DMS114 treated with DMSO at 0.1 percent for 48 hours (cell line): ENCODE data around the gene MPZL1.

Experiments
- DNase-seq: peaks from one replicate; lab custom pipeline; 2025; ENCODE audit not compliant: unreplicated experiment; lab: John Stamatoyannopoulos, UW

MPZL1 gene

GRCh38 chr1:167721617-167722151 is at the start of gene MPZL1:
Gene MPZL1 (plus strand): TSS chr1:167721982. CDS start chr1:167722152, 170 bp downstream.
- DNase-seq: peak; percentile 72

- DNase-seq: no peak
Observed at GRCh38 chr1:167672831-167673230, 49.0 kb upstream of the MPZL1 start.

- no peak for DNase-seq
Observed at GRCh38 chr1:167673265-167673664, 48.5 kb upstream of the MPZL1 start.

GRCh38 chr1:167674156-167674555 is 47.6 kb upstream of the MPZL1 start:
- no peak for DNase-seq

- no peak for DNase-seq
Observed at GRCh38 chr1:167675440-167675839, 46.3 kb upstream of the MPZL1 start.

GRCh38 chr1:167676205-167676915 is 45.4 kb upstream of the MPZL1 start:
- no peak for DNase-seq

GRCh38 chr1:167676916-167677848 is 44.6 kb upstream of the MPZL1 start:
- no peak for DNase-seq

GRCh38 chr1:167678422-167678821 is 43.4 kb upstream of the MPZL1 start:
- no peak for DNase-seq

- DNase-seq: no peak
Observed at GRCh38 chr1:167678838-167679237, 42.9 kb upstream of the MPZL1 start.

GRCh38 chr1:167679714-167680113 is 42.1 kb upstream of the MPZL1 start:
- no peak for DNase-seq

GRCh38 chr1:167681024-167681423 is 40.8 kb upstream of the MPZL1 start:
- DNase-seq: no peak

- DNase-seq: no peak
Observed at GRCh38 chr1:167681451-167682098, 40.2 kb upstream of the MPZL1 start.

GRCh38 chr1:167683226-167683625 is 38.6 kb upstream of the MPZL1 start:
- no peak for DNase-seq

GRCh38 chr1:167683641-167684502 is 37.9 kb upstream of the MPZL1 start:
- no peak for DNase-seq

GRCh38 chr1:167685844-167686243 is 35.9 kb upstream of the MPZL1 start:
- no peak for DNase-seq

- DNase-seq: peak; percentile 62
Observed at GRCh38 chr1:167687919-167688519, 33.8 kb upstream of the MPZL1 start.

GRCh38 chr1:167689567-167689920 is 32.2 kb upstream of the MPZL1 start:
- no peak for DNase-seq

GRCh38 chr1:167690053-167690452 is 31.7 kb upstream of the MPZL1 start:
- no peak for DNase-seq

GRCh38 chr1:167693425-167694045 is 28.2 kb upstream of the MPZL1 start:
- DNase-seq: no peak

GRCh38 chr1:167694691-167695090 is 27.1 kb upstream of the MPZL1 start:
- no peak for DNase-seq
